ENCODE results near the gene STK24.

The STK24 gene

DNA sequence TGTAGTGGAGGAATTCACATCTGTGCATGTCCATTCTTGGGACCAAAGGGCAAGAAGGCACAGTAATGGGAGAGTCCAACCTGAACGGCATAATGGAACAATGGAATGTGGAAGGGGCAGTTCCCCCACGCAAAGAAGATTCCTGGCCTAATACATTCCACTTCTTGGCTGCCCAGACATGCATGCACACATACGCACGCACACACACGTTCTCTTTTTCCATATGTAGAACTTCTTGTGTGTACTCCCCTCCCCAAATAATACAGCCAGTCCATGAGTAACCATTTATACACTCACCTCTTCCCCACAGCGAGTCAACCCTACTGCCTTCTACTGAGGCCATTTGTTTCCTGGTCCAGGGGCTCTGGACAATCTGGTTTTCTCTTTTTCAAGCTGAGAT, 6.0 kb upstream of the STK24 start:
- Histone ChIP-seq H3K18ac (ENCODE audit: low read length) (no peak overlapping the region), H3K79me1 (ENCODE audit: low read depth, low read length) (no peaks in the 10 kb centered on the region), H4K8ac (ENCODE audit: low read depth, low read length) (no peak overlapping the region), H2BK120ac (ENCODE audit: low read depth, low read length) (no peak overlapping the region), H3K9me3 (replicated peaks in 1 of 2; ENCODE audit: control insufficient read depth in 2 of 2, insufficient read depth in 1 of 2, low read depth in 1 of 2, low read length in 2 of 2) (no peaks in the 10 kb centered on the region), H3K4me2 (ENCODE audit: insufficient read depth, low read length, poor library complexity, severe bottlenecking) (no peak overlapping the region), H3K4ac (ENCODE audit: low read length) (no peak overlapping the region), H3K27me3 (ENCODE audit: control insufficient read depth in 3 of 3, insufficient read depth in 3 of 3, low read depth in 1 of 3, low read length in 3 of 3) (peaks cover 0 to 9% (median 0%) of the 10 kb centered on the region in 3 experiments), H3K27ac (replicated peaks; ENCODE audit: low read length) (no peak overlapping the region), H2AK5ac (ENCODE audit: low read depth, low read length) (no peak overlapping the region), H2BK5ac (ENCODE audit: low read length) (no peak overlapping the region), H2BK15ac (ENCODE audit: low read length) (no peak overlapping the region), H3K23ac (ENCODE audit: low read depth, low read length, poor library complexity) (no peak overlapping the region), H3K14ac (ENCODE audit: low read length) (no peak overlapping the region), H3K4me3 (ENCODE audit: low read length in 2 of 2) (no peak overlapping the region), H3K4me1 (ENCODE audit: control insufficient read depth in 2 of 2, insufficient read depth in 1 of 2, low read depth in 1 of 2, low read length in 2 of 2) (peaks cover under 1 to 11% of the 10 kb centered on the region in 2 donors), H3K9ac (ENCODE audit: low read depth, low read length, poor library complexity) (no peak overlapping the region), H2AFZ (ENCODE audit: low read length) (no peak overlapping the region), H2BK12ac (ENCODE audit: low read length) (no peak overlapping the region), H3K36me3 (replicated peaks in 1 of 2; ENCODE audit: control insufficient read depth in 2 of 2, insufficient read depth in 2 of 2, low read length in 2 of 2) (no peaks in the 10 kb centered on the region), H4K91ac (ENCODE audit: low read depth, low read length, poor library complexity) (no peak overlapping the region)
- no CpG with 5 or more reads among the region's 6 CpGs for WGBS, 2 donors (ENCODE audit: extremely low coverage in 2 of 2, insufficient read length in 2 of 2, insufficient replicate concordance in 1 of 2)
- no peak for DNase-seq (ENCODE audit: low spot score)

- peak overlapping the region; percentile 74 for H2AFZ ChIP-seq (ENCODE audit: low read length)
- H3K23ac ChIP-seq (ENCODE audit: low read depth, low read length, poor library complexity): no peak overlapping the region
- no peak overlapping the region for H2BK15ac ChIP-seq (ENCODE audit: low read length)
- H4K91ac ChIP-seq (ENCODE audit: low read depth, low read length, poor library complexity): no peak overlapping the region
- no peaks in the 10 kb centered on the region for H3K79me1 ChIP-seq (ENCODE audit: low read depth, low read length)
- no peak overlapping the region for H2BK5ac ChIP-seq (ENCODE audit: low read length)
- DNase-seq (ENCODE audit: low spot score): no peak
- no peak overlapping the region for H2BK12ac ChIP-seq (ENCODE audit: low read length)
- H3K18ac ChIP-seq (ENCODE audit: low read length): no peak overlapping the region
- H2BK120ac ChIP-seq (ENCODE audit: low read depth, low read length): no peak overlapping the region
- H3K14ac ChIP-seq (ENCODE audit: low read length): no peak overlapping the region
- H3K4me3 ChIP-seq (ENCODE audit: low read length in 2 of 2): no peak overlapping the region
- H4K8ac ChIP-seq (ENCODE audit: low read depth, low read length): no peak overlapping the region
- no peak overlapping the region for H2AK5ac ChIP-seq (ENCODE audit: low read depth, low read length)
- no peaks in the 10 kb centered on the region for H3K36me3 ChIP-seq (replicated peaks in 1 of 2; ENCODE audit: control insufficient read depth in 2 of 2, insufficient read depth in 2 of 2, low read length in 2 of 2)
- whole genome bisulfite sequencing, 2 donors (ENCODE audit: extremely low coverage in 2 of 2, insufficient read length in 2 of 2, insufficient replicate concordance in 1 of 2): no CpG with 5 or more reads among the region's 2 CpGs
- peaks cover 0 to 9% (median 0%) of the 10 kb centered on the region in 3 experiments for H3K27me3 ChIP-seq (ENCODE audit: control insufficient read depth in 3 of 3, insufficient read depth in 3 of 3, low read depth in 1 of 3, low read length in 3 of 3)
- H3K4me2 ChIP-seq (ENCODE audit: insufficient read depth, low read length, poor library complexity, severe bottlenecking): no peak overlapping the region
- no peak overlapping the region for H3K9ac ChIP-seq (ENCODE audit: low read depth, low read length, poor library complexity)
- H3K4ac ChIP-seq (ENCODE audit: low read length): no peak overlapping the region
- H3K9me3 ChIP-seq (replicated peaks in 1 of 2; ENCODE audit: control insufficient read depth in 2 of 2, insufficient read depth in 1 of 2, low read depth in 1 of 2, low read length in 2 of 2): no peaks in the 10 kb centered on the region
- H3K27ac ChIP-seq (replicated peaks; ENCODE audit: low read length): no peak overlapping the region
- peaks cover 4 to 11% of the 10 kb centered on the region in 2 donors for H3K4me1 ChIP-seq (ENCODE audit: control insufficient read depth in 2 of 2, insufficient read depth in 1 of 2, low read depth in 1 of 2, low read length in 2 of 2)
These were observed 5.2 kb upstream of the STK24 start for GRCh38 chr13:98581971-98582702.

- Histone ChIP-seq H3K79me1 (ENCODE audit: low read depth, low read length) (no peaks in the 10 kb centered on the region), H2AFZ (ENCODE audit: low read length) (peak overlapping the region; percentile 74), H2BK12ac (ENCODE audit: low read length) (no peak overlapping the region), H3K4me3 (ENCODE audit: low read length in 2 of 2) (no peak overlapping the region), H3K9ac (ENCODE audit: low read depth, low read length, poor library complexity) (no peak overlapping the region), H4K8ac (ENCODE audit: low read depth, low read length) (no peak overlapping the region), H3K9me3 (replicated peaks in 1 of 2; ENCODE audit: control insufficient read depth in 2 of 2, insufficient read depth in 1 of 2, low read depth in 1 of 2, low read length in 2 of 2) (no peaks in the 10 kb centered on the region), H3K27me3 (ENCODE audit: control insufficient read depth in 3 of 3, insufficient read depth in 3 of 3, low read depth in 1 of 3, low read length in 3 of 3) (peaks cover 0 to 9% (median 0%) of the 10 kb centered on the region in 3 experiments), H2BK5ac (ENCODE audit: low read length) (no peak overlapping the region), H3K18ac (ENCODE audit: low read length) (no peak overlapping the region), H3K14ac (ENCODE audit: low read length) (no peak overlapping the region), H2AK5ac (ENCODE audit: low read depth, low read length) (no peak overlapping the region), H2BK15ac (ENCODE audit: low read length) (no peak overlapping the region), H3K36me3 (replicated peaks in 1 of 2; ENCODE audit: control insufficient read depth in 2 of 2, insufficient read depth in 2 of 2, low read length in 2 of 2) (no peaks in the 10 kb centered on the region), H3K4me2 (ENCODE audit: insufficient read depth, low read length, poor library complexity, severe bottlenecking) (no peak overlapping the region), H3K4ac (ENCODE audit: low read length) (no peak overlapping the region), H3K4me1 (ENCODE audit: control insufficient read depth in 2 of 2, insufficient read depth in 1 of 2, low read depth in 1 of 2, low read length in 2 of 2) (peaks cover 4 to 11% of the 10 kb centered on the region in 2 donors), H2BK120ac (ENCODE audit: low read depth, low read length) (no peak overlapping the region), H3K27ac (replicated peaks; ENCODE audit: low read length) (no peak overlapping the region), H3K23ac (ENCODE audit: low read depth, low read length, poor library complexity) (no peak overlapping the region), H4K91ac (ENCODE audit: low read depth, low read length, poor library complexity) (no peak overlapping the region)
- WGBS, 2 donors (ENCODE audit: extremely low coverage in 2 of 2, insufficient read length in 2 of 2, insufficient replicate concordance in 1 of 2): no CpG with 5 or more reads among the region's 2 CpGs
- no peak for DNase-seq (ENCODE audit: low spot score)
These were observed 4.5 kb upstream of the STK24 start for GRCh38 chr13:98581381-98581780.

DNA sequence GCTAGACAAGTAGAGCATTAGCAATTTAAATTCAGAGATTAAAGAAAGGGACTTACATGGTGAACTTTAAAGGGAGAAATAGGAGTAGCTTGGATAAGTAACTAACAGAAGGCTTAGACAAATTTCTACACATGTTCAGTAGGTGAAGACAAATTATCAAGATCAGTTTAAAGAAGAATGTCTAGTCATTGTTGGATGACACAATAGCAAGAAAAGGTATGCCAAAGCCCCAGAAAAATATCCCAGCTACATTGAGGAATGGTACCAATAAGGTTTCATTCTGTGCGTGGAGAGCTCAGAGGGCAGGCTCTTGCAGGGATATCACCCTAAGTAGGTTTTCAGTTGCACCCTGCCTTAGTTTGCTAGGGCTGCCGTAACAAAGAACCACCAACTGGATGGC, 3.5 kb upstream of the STK24 start:
- no peak overlapping the region for H4K91ac ChIP-seq (ENCODE audit: low read depth, low read length, poor library complexity)
- H3K4me1 ChIP-seq (ENCODE audit: control insufficient read depth in 2 of 2, insufficient read depth in 1 of 2, low read depth in 1 of 2, low read length in 2 of 2): peaks cover 4 to 11% of the 10 kb centered on the region in 2 donors
- no peak overlapping the region for H3K14ac ChIP-seq (ENCODE audit: low read length)
- no peaks in the 10 kb centered on the region for H3K9me3 ChIP-seq (replicated peaks in 1 of 2; ENCODE audit: control insufficient read depth in 2 of 2, insufficient read depth in 1 of 2, low read depth in 1 of 2, low read length in 2 of 2)
- no peak overlapping the region for H2AFZ ChIP-seq (ENCODE audit: low read length)
- H3K36me3 ChIP-seq (replicated peaks in 1 of 2; ENCODE audit: control insufficient read depth in 2 of 2, insufficient read depth in 2 of 2, low read length in 2 of 2): no peaks in the 10 kb centered on the region
- no peak overlapping the region for H3K4me2 ChIP-seq (ENCODE audit: insufficient read depth, low read length, poor library complexity, severe bottlenecking)
- H3K4me3 ChIP-seq (ENCODE audit: low read length in 2 of 2): no peak overlapping the region
- H3K18ac ChIP-seq (ENCODE audit: low read length): no peak overlapping the region
- H3K27ac ChIP-seq (replicated peaks; ENCODE audit: low read length): no peak overlapping the region
- no peak overlapping the region for H2BK12ac ChIP-seq (ENCODE audit: low read length)
- no peak overlapping the region for H3K23ac ChIP-seq (ENCODE audit: low read depth, low read length, poor library complexity)
- peak overlapping the region; percentile 6 for H2BK15ac ChIP-seq (ENCODE audit: low read length)
- H3K4ac ChIP-seq (ENCODE audit: low read length): no peak overlapping the region
- H3K9ac ChIP-seq (ENCODE audit: low read depth, low read length, poor library complexity): no peak overlapping the region
- no peak for DNase-seq (ENCODE audit: low spot score)
- H3K79me1 ChIP-seq (ENCODE audit: low read depth, low read length): no peaks in the 10 kb centered on the region
- no peaks in the 10 kb centered on the region for H3K27me3 ChIP-seq (ENCODE audit: control insufficient read depth in 3 of 3, insufficient read depth in 3 of 3, low read depth in 1 of 3, low read length in 3 of 3)
- H2BK120ac ChIP-seq (ENCODE audit: low read depth, low read length): no peak overlapping the region
- no peak overlapping the region for H2BK5ac ChIP-seq (ENCODE audit: low read length)
- no peak overlapping the region for H2AK5ac ChIP-seq (ENCODE audit: low read depth, low read length)
- no peak overlapping the region for H4K8ac ChIP-seq (ENCODE audit: low read depth, low read length)
- WGBS, 2 donors (ENCODE audit: extremely low coverage in 2 of 2, insufficient read length in 2 of 2, insufficient replicate concordance in 1 of 2): no CpG with 5 or more reads among the region's 2 CpGs

Measured in neuronal stem cell (in vitro differentiated cells).